H9 (cell line): ENCODE measurements around the gene DNAJB4. TPM values are rescaled to one million over a fixed set of nuclear protein-coding genes. Genes with fewer than 3 reads are reported as not detected.

ENCODE experiments used
- total RNA-seq: library from RNA; stranded (reverse); gene quantifications from 2 replicates; pipeline ENCODE4 v1.2.1, GENCODE V29; 2021

DNAJB4 gene
- total RNA-seq, 1 experiment from 2014 or later = 8.1 TPM

Other genes with a start within 250 kb of the DNAJB4 start
- gene USP33, start 245.1 kb upstream of the DNAJB4 start, total RNA-seq = 51.5 and 52.0 TPM in 2 replicates
- gene MIGA1, start 225.3 kb upstream of the DNAJB4 start, total RNA-seq = 6.3 and 6.7 TPM in 2 replicates
- gene NEXN, start 116.3 kb upstream of the DNAJB4 start, total RNA-seq = 3.2 and 3.3 TPM in 2 replicates
- gene FUBP1, start 25.9 kb upstream of the DNAJB4 start, total RNA-seq = 271 TPM in 2 replicates
- gene GIPC2, start 41.0 kb downstream of the DNAJB4 start, total RNA-seq = 0.85 and 0.90 TPM in 2 replicates